ENCODE measurements around the gene ZNF836.
A peak's percentile ranks its signal among the peaks of the same experiment; 100 is the strongest.
"Not testable (repeated sequence)": the region's sequence is repeated elsewhere in the genome, so short reads cannot be mapped to it uniquely, and the experiment has no call there.

The ZNF836 gene

DNA sequence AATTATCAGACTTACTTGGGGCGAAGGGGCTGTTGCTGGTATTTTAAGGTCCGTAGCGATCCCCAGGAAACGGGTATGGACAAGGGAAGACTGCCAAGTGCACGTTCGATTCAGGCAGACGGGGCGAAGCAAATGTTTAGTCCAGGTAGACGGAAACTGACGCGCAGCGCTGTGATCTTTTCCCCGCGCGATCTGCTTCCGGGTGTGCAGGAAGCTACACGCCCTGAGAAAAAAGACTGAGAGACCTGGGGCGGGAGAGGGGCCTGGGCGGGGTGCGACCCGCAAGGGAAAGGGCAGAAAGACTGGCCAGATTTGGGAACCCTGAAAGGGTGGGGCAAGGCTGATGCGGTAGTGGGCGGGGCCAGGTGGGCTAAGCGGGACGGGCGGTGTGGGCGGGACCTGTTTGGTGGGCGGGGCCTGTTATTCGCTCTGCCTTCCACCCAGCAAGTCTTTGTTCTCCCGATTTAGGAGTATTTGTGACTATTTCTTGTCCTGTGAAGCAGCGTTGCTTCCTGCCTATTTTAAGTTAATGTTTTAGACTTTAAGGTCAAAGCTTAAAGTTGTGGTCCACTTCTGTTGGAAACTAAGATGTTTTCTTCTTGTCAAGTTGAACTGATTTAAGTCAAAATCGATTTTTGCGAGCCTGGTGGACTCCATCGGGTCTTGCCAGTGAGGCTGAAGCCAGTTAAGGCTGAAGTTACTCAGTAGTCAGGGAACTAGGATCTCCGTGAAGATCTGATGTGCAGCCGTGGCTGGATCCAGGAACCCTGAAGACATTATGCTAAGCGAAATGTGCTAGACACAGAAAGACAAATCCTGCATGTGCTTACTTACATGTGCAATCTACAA lies at the start of gene ZNF836:
Gene ZNF836, minus strand, starts transcription at position 301 of the 849 bp plus-strand sequence. CDS start 3,549 bp downstream, outside the sequence.
- DNase-seq (ENCODE audit: low read depth in 1 of 2, low spot score in 1 of 2): peak; percentile 78 to 85

DNA sequence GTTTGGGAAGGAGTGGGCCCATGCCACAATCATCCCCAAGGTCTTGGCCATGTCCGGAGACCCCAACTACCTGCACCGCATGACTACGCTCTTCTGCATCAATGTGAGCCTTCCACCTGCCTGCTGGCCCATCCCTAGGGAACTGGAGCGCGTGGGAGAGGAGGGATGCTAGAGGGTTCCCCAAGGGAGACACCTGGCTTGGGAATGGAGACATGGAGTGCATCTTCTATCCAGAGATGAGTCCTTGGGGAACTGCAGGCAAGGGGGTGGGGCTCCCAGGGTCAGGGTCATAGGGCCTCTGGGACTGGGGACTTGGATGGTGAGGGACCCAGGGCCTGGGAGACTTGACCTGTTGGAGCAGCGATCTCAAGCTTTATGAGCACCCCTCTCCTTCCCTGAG lies 49.6 kb upstream of the ZNF836 start:
- no peak for DNase-seq (ENCODE audit: low read depth in 1 of 2, low spot score in 1 of 2)

- DNase-seq (ENCODE audit: low read depth in 1 of 2, low spot score in 1 of 2): no peak
Measured at GRCh38 chr19:52219611-52220010, 48.2 kb upstream of the ZNF836 start.

DNA sequence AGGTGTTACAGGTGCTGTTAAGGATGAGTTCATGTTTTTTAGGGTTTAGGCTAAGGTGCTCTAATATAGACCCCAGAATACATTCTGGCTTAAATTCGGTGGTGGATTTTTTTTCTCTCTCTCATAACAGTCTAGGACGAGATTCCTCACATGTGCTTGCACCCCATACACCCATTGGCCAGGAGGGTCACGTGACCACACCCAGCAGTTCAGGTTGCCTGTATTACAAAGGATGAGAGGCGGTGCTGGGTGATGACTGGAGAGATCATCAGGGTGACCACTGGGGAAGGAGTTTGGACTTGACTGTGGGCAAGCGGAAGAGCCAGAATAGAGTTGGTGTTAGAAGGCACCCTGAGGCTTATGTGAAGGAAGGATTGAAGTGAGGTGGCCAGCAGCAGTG lies 46.2 kb upstream of the ZNF836 start:
- no peak for DNase-seq (ENCODE audit: low read depth in 1 of 2, low spot score in 1 of 2)

GRCh38 chr19:52216401-52216800 lies 45.0 kb upstream of the ZNF836 start:
- DNase-seq (ENCODE audit: low read depth in 1 of 2, low spot score in 1 of 2): no peak

DNA sequence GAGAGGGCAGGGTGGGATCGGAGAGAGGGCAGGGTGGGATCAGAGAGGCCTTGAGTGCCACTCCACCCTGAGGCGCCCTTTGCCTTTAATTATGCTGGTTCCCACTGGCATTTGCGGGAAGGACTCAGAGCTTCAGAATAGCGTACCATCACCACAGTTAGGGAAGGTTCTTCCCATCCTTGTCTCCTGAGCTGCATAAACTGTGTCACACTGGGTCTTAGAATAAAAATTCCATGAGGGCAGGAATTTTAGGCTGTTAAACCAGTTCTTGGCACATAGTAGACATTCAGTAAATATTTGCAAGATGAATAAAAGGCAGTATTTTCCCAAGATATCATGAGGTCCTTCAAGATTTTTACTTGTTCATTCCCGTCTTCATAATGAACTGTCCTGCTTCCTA lies 42.8 kb upstream of the ZNF836 start:
- DNase-seq (ENCODE audit: low read depth in 1 of 2, low spot score in 1 of 2): no peak

DNA sequence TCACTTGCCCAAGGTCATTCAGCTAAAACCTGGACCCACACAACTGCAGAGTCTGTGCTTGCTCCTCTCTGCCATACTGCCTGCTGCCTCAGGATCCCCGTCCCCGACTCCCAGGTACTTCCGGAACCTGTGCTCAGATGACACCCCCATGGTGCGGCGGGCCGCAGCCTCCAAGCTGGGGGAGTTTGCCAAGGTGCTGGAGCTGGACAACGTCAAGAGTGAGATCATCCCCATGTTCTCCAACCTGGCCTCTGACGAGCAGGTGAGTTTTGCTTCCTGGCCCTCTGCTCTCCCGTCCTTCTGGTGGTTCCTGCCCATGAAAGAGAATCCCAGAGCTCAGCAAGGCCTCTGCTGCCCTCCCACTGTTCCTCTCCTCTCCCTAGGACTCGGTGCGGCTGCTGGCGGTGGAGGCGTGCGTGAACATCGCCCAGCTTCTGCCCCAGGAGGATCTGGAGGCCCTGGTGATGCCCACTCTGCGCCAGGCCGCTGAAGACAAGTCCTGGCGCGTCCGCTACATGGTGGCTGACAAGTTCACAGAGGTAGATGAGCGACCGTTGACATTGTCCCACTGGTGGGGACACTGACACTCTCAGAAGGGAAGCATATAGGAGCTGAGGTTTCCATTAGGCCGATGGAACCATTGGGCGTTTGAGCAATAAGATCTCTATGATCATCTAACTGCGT lies 41.3 kb upstream of the ZNF836 start:
- DNase-seq (ENCODE audit: low read depth in 1 of 2, low spot score in 1 of 2): no peak

- no peak for DNase-seq (ENCODE audit: low read depth in 1 of 2, low spot score in 1 of 2)
Measured at GRCh38 chr19:52211926-52212571, 40.6 kb upstream of the ZNF836 start.

DNA sequence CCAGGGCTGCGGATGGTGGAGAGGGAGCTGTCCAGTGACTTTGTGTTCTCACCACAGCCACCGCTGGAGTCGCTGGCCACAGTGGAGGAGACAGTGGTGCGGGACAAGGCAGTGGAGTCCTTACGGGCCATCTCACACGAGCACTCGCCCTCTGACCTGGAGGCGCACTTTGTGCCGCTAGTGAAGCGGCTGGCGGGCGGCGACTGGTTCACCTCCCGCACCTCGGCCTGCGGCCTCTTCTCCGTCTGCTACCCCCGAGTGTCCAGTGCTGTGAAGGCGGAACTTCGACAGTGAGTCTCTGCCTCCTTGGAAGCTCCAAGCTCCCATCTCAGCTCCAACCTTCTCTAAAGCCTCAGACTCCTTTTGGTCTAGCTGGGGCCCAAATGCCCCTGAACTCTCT lies 39.8 kb upstream of the ZNF836 start:
- no peak for DNase-seq (ENCODE audit: low read depth in 1 of 2, low spot score in 1 of 2)

DNA sequence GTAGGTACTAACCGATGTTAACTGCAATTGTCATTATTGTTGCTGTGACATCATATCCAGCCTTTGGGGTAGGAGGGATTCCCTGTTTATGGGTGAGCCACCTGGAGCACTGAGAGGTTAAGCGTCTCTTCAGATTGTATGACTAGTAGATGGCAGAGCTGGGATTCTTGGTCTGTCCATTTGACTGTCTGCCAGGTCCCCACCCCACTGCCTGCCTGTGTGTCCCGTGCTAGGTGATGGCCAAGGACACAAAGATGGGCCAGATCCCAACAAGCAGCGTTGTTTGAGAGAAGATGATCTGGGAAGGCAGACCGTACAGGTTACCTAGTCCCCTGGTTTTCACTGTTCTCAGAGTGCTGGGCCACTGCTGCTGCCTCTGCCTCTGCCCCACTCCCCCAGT lies 35.1 kb upstream of the ZNF836 start:
- no peak for DNase-seq (ENCODE audit: low read depth in 1 of 2, low spot score in 1 of 2)

DNA sequence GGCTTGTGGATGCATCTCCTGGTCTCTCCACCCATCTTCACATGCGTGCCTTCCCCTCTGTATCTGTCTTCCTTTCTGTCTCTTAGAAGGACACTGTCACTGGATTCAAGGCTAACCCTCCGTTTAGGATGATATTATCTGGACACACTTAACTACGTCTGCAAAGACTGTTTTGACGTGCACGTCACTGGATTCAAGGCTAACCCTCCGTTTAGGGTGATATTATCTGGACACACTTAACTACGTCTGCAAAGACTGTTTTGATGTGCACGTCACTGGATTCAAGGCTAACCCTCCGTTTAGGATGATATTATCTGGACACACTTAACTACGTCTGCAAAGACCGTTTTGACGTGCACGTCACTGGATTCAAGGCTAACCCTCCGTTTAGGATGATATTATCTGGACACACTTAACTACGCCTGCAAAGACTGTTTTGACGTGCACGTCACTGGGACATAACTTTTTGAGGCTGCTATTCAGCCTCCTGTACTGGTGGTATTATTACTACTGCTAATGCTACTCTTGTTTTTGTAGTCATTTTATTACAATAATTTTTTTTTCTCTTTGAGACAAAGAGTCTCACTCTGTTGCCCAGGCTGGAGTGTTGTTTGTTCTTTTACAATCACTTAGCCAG lies 29.5 kb upstream of the ZNF836 start:
- not testable (repeated sequence) for DNase-seq (ENCODE audit: low read depth in 1 of 2, low spot score in 1 of 2)

- no peak for DNase-seq (ENCODE audit: low read depth in 1 of 2, low spot score in 1 of 2)
Measured at GRCh38 chr19:52200044-52200443, 28.6 kb upstream of the ZNF836 start.

GRCh38 chr19:52198678-52199077 lies 27.3 kb upstream of the ZNF836 start:
- no peak for DNase-seq (ENCODE audit: low read depth in 1 of 2, low spot score in 1 of 2)

DNA sequence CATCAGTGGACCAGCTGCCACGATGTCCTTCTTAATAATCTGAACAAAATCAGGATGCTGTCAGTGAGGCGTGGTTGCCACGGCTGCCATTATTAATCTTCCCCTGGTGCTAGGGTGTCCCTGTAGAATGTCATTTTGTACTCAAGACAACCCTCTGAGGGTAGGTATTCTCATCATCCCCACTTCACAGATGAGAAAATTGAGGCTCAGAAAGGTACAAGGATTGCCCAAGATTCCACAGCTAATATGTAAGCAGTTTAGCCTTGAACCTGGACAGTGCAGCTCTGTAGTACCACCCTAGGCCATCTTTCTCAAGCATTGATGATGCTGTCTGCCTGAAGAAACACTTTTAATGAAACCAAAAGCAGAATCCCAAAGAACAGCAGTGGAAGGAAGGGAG lies 26.5 kb upstream of the ZNF836 start:
- no peak for DNase-seq (ENCODE audit: low read depth in 1 of 2, low spot score in 1 of 2)

DNA sequence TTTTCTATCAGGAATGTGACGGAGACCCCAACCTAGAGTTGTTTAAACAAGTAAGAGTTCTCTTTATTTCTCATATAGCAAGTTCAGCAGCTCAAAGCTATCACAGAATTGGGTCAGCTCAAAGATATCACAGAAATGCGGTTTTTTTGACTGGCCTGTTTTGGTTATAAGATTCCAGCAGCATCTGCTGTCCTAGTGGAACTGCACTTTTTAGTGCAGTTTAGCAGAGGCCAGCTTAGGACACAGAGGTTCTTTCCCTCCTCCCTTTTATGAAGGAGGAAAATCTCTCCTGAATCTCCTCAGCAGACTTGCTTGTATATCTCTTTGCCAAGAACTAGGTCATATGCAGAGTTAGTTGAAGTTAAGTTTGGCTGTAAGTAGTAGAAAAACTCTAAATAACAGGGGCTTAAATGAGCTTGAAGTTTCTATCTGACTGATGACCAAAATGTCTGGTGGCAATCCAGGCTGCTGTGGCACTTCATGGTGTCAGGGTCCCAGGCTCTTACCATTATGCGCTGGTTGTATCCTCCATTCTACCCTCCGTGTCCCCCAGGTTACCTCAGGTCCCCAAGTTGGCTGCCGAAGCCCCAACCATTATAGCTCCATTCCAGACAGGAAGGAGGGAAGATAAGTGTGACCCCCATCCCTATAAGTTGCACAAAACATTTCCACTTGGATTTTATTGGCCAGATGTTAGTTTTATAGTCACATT lies 25.0 kb upstream of the ZNF836 start:
- no peak for DNase-seq (ENCODE audit: low read depth in 1 of 2, low spot score in 1 of 2)

GRCh38 chr19:52191951-52192350 lies 20.5 kb upstream of the ZNF836 start:
- DNase-seq (ENCODE audit: low read depth in 1 of 2, low spot score in 1 of 2): no peak

DNA sequence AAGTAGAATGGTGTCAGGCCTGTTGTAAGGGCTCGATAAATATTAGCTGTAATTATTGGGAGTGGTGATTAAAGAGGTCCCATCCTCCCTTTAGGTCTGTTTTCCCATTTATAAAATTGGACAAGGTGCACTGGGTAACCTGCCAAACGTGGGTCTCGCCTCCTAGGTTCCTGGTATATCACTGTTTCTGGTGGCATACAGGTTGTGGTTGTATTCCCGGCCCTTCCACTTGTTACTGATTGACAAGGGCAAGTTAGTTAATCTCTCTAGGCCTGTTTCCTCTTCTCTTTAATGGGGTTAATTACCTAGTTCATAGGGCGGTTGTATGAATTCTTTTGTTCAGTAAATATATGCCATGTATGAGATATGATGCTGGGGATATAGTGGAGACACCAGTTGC lies 20.0 kb upstream of the ZNF836 start:
- DNase-seq (ENCODE audit: low read depth in 1 of 2, low spot score in 1 of 2): no peak

DNA sequence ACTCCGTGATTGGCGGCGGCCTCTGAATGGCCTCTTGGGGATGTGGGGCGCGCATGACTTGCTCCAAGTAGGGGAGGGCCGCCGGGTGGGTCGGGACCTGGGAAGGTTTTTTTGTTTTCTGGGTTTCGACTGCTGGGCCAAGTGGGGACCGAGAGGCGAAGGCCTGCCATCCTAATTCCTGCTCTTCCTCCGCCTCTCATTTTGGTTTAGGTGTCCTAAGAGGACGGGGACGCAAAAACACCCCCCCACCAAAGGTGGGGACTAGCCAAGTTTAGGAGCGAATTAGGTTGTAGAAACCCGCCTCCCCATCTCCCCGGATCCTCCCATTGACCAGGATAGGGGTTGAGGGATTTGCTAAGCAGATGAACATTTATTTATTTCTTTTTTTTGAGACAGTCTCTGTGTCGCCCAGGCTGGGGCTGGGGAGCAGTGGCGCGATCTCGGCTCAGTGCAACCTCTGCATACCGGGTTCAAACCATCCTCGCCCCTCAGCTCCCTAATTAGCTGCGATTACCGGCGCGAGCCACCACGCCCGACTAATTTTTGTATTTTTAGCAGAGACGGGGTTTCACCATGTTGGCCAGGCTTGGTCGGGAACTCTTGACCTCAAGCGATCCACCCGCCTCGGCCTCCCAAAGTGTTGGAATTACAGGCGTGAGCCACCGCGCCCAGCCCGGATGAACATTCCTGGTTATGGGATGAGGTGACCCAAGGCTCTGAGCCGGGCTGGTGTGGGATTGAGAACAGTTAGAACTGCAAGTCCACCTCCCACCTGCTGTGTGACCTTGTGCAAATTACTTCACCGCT lies 19.3 kb upstream of the ZNF836 start:
- DNase-seq (ENCODE audit: low read depth in 1 of 2, low spot score in 1 of 2): no peak

DNA sequence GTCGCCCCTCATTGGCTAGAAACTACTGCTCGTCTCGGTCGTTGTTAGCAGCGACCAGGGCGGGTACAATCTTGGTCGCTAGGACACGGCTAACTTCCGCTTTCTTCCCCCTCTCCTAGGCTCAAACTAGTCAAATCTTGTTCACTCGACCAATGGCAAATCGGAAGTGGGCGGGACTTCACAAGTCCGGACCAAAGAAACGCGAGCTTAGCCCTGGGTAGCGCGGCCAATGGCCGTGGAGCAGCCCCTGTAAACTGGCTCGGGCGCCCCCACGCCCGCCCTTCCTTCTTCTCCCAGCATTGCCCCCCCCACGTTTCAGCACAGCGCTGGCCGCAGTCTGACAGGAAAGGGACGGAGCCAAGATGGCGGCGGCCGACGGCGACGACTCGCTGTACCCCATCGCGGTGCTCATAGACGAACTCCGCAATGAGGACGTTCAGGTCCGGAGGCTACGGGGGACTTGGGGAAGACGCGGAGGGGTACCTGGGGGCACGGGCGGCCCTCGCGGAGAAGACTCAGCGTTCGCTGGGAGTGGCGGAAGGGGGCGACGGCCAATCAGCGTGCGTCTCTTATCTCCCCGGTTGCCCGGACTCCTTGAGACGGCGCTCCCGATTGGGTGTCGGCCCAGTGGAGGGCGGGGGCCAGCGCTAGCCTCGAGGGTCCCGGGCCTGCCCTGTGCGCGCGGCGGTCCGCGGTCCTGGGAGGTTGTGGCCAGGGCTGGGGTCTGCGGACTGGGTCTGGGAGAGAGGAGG lies 18.5 kb upstream of the ZNF836 start, which contains the start of gene PPP2R1A:
Gene PPP2R1A, plus strand, starts transcription at position 318 of the 752 bp plus-strand sequence. Its CDS starts 45 bp downstream, at position 363.
- DNase-seq (ENCODE audit: low read depth in 1 of 2, low spot score in 1 of 2): peak; percentile 97 to 99
